ENCODE measurements around the gene TMC1. TPM values are rescaled to one million over a fixed set of nuclear protein-coding genes. Genes with fewer than 3 reads are reported as not detected.
"Not testable (repeated sequence)": the region's sequence is repeated elsewhere in the genome, so short reads cannot be mapped to it uniquely, and the experiment has no call there.

The TMC1 gene
- not detected in 2 replicates for total RNA-seq (2014; rRNA removed; shearing (Covaris generic))

GRCh38 chr9:72521416-72521815 is at the start of gene TMC1:
Gene TMC1, plus strand, starts transcription at chr9:72521608. Its CDS starts 127,041 bp downstream, at chr9:72648649.
- DNase-seq (ENCODE audit: low spot score); in situ Hi-C loops (cut with HindIII; ENCODE audit: low sequenced_read_pairs): not testable (repeated sequence)

GRCh38 chr9:72473474-72474261 is 47.7 kb upstream of the TMC1 start:
- DNase-seq (ENCODE audit: low spot score), result no peak
- in situ Hi-C loops (cut with HindIII; ENCODE audit: low sequenced_read_pairs), result no loop called here

- no peak for DNase-seq (ENCODE audit: low spot score)
- in situ Hi-C loops (cut with HindIII; ENCODE audit: low sequenced_read_pairs), result no loop called here
Measured at GRCh38 chr9:72474676-72475075, 46.7 kb upstream of the TMC1 start.

- in situ Hi-C loops (cut with HindIII; ENCODE audit: low sequenced_read_pairs), result no loop called here
- no peak for DNase-seq (ENCODE audit: low spot score)
Measured at GRCh38 chr9:72476100-72476499, 45.3 kb upstream of the TMC1 start.

- in situ Hi-C loops (cut with HindIII; ENCODE audit: low sequenced_read_pairs), result no loop called here
- no peak for DNase-seq (ENCODE audit: low spot score)
Measured at GRCh38 chr9:72476617-72477437, 44.6 kb upstream of the TMC1 start.

- DNase-seq (ENCODE audit: low spot score), result no peak
- in situ Hi-C loops (cut with HindIII; ENCODE audit: low sequenced_read_pairs), result no loop called here
Measured at GRCh38 chr9:72477930-72478518, 43.4 kb upstream of the TMC1 start.

GRCh38 chr9:72478966-72479365 is 42.4 kb upstream of the TMC1 start:
- DNase-seq (ENCODE audit: low spot score), result no peak
- in situ Hi-C loops (cut with HindIII; ENCODE audit: low sequenced_read_pairs), result no loop called here

GRCh38 chr9:72480261-72480660 is 41.1 kb upstream of the TMC1 start:
- DNase-seq (ENCODE audit: low spot score); in situ Hi-C loops (cut with HindIII; ENCODE audit: low sequenced_read_pairs): not testable (repeated sequence)

GRCh38 chr9:72480921-72481320 is 40.5 kb upstream of the TMC1 start:
- in situ Hi-C loops (cut with HindIII; ENCODE audit: low sequenced_read_pairs), result no loop called here
- no peak for DNase-seq (ENCODE audit: low spot score)

- DNase-seq (ENCODE audit: low spot score), result peak; percentile 28
- in situ Hi-C loops (cut with HindIII; ENCODE audit: low sequenced_read_pairs), result no loop called here
Measured at GRCh38 chr9:72485821-72486593, 35.4 kb upstream of the TMC1 start.

GRCh38 chr9:72486594-72486955 is 34.8 kb upstream of the TMC1 start:
- in situ Hi-C loops (cut with HindIII; ENCODE audit: low sequenced_read_pairs), result no loop called here
- no peak for DNase-seq (ENCODE audit: low spot score)

GRCh38 chr9:72487665-72488064 is 33.7 kb upstream of the TMC1 start:
- in situ Hi-C loops (cut with HindIII; ENCODE audit: low sequenced_read_pairs); DNase-seq (ENCODE audit: low spot score): not testable (repeated sequence)

GRCh38 chr9:72489986-72490385 is 31.4 kb upstream of the TMC1 start:
- in situ Hi-C loops (cut with HindIII; ENCODE audit: low sequenced_read_pairs), result no loop called here

GRCh38 chr9:72491242-72491641 is 30.2 kb upstream of the TMC1 start:
- DNase-seq (ENCODE audit: low spot score), result no peak
- in situ Hi-C loops (cut with HindIII; ENCODE audit: low sequenced_read_pairs), result no loop called here

More at GRCh38 chr9:72489986-72490385, 31.4 kb upstream of the TMC1 start:
- peak; percentile 85 for DNase-seq (ENCODE audit: low spot score)

GRCh38 chr9:72494051-72494450 is 27.4 kb upstream of the TMC1 start:
- in situ Hi-C loops (cut with HindIII; ENCODE audit: low sequenced_read_pairs), result no loop called here
- DNase-seq (ENCODE audit: low spot score), result no peak

- DNase-seq (ENCODE audit: low spot score), result peak; percentile 93
- in situ Hi-C loops (cut with HindIII; ENCODE audit: low sequenced_read_pairs), result no loop called here
Measured at GRCh38 chr9:72497447-72498046, 23.9 kb upstream of the TMC1 start.

- in situ Hi-C loops (cut with HindIII; ENCODE audit: low sequenced_read_pairs), result no loop called here
- no peak for DNase-seq (ENCODE audit: low spot score)
Measured at GRCh38 chr9:72506615-72507014, 14.8 kb upstream of the TMC1 start.

- in situ Hi-C loops (cut with HindIII; ENCODE audit: low sequenced_read_pairs), result no loop called here
- no peak for DNase-seq (ENCODE audit: low spot score)
Measured at GRCh38 chr9:72509053-72509452, 12.4 kb upstream of the TMC1 start.

GRCh38 chr9:72509635-72510034 is 11.8 kb upstream of the TMC1 start:
- in situ Hi-C loops (cut with HindIII; ENCODE audit: low sequenced_read_pairs), result no loop called here
- no peak for DNase-seq (ENCODE audit: low spot score)

Data from G401 (cell line).